GM21786 (cell line): Measurements from ENCODE around the gene SLC22A14.
"Not testable (repeated sequence)": the region's sequence is repeated elsewhere in the genome, so short reads cannot be mapped to it uniquely, and the experiment has no call there.

Source experiments
- ATAC-seq: cut with Tn5 transposase; IDR thresholded peaks from one replicate; pipeline ENCODE4 v1.9.1; 2021; ENCODE audit not compliant: unreplicated experiment

The SLC22A14 gene

GRCh38 chr3:38281895-38282686 is at the start of gene SLC22A14:
Gene SLC22A14, plus strand, starts transcription at chr3:38282294. Its CDS starts 23,733 bp downstream, at chr3:38306027.
- ATAC-seq: no peak

GRCh38 chr3:38232701-38233100 is 49.4 kb upstream of the SLC22A14 start:
- ATAC-seq: no peak

GRCh38 chr3:38235466-38235865 is 46.6 kb upstream of the SLC22A14 start:
- no peak for ATAC-seq

- no peak for ATAC-seq
Observed at GRCh38 chr3:38238416-38239008, 43.6 kb upstream of the SLC22A14 start.

GRCh38 chr3:38242812-38243211 is 39.3 kb upstream of the SLC22A14 start:
- ATAC-seq: not testable (repeated sequence)

GRCh38 chr3:38245930-38246329 is 36.2 kb upstream of the SLC22A14 start:
- no peak for ATAC-seq

GRCh38 chr3:38247366-38248035 is 34.6 kb upstream of the SLC22A14 start:
- no peak for ATAC-seq

- no peak for ATAC-seq
Observed at GRCh38 chr3:38250198-38250597, 31.9 kb upstream of the SLC22A14 start.

GRCh38 chr3:38251197-38251596 is 30.9 kb upstream of the SLC22A14 start:
- ATAC-seq: no peak

- no peak for ATAC-seq
Observed at GRCh38 chr3:38253704-38254103, 28.4 kb upstream of the SLC22A14 start.

- ATAC-seq: no peak
Observed at GRCh38 chr3:38254872-38255271, 27.2 kb upstream of the SLC22A14 start.

- ATAC-seq: no peak
Observed at GRCh38 chr3:38255627-38256026, 26.5 kb upstream of the SLC22A14 start.

GRCh38 chr3:38257583-38257982 is 24.5 kb upstream of the SLC22A14 start:
- no peak for ATAC-seq

- ATAC-seq: no peak
Observed at GRCh38 chr3:38260474-38260873, 21.6 kb upstream of the SLC22A14 start.

- ATAC-seq: no peak
Observed at GRCh38 chr3:38264353-38264771, 17.7 kb upstream of the SLC22A14 start.

GRCh38 chr3:38264779-38265178 is 17.3 kb upstream of the SLC22A14 start:
- no peak for ATAC-seq

- no peak for ATAC-seq
Observed at GRCh38 chr3:38265604-38266307, 16.3 kb upstream of the SLC22A14 start, which contains the start of gene SLC22A13. Gene SLC22A13, plus strand, starts transcription at chr3:38265812. Its CDS starts 49 bp downstream, at chr3:38265861.

- no peak for ATAC-seq
Observed at GRCh38 chr3:38266810-38267209, 15.3 kb upstream of the SLC22A14 start.

GRCh38 chr3:38267662-38268061 is 14.4 kb upstream of the SLC22A14 start:
- ATAC-seq: no peak

- no peak for ATAC-seq
Observed at GRCh38 chr3:38268087-38268486, 14.0 kb upstream of the SLC22A14 start.

GRCh38 chr3:38268522-38268921 is 13.6 kb upstream of the SLC22A14 start:
- no peak for ATAC-seq
